Mammary epithelial cell (primary cell): ENCODE measurements around the gene SGIP1.

Source experiments
- CTCF ChIP-seq, 2 donors: IDR thresholded peaks in 1 of 2; conservative IDR thresholded peaks in 1 of 2; 2 replicates each; pipeline ENCODE4 v1.5.1; 2011 to 2012; ENCODE audit warnings: inconsistent platforms in 2 of 2, low read length in 2 of 2, mild to moderate bottlenecking in 2 of 2, control low read depth in 1 of 2, low read depth in 1 of 2; ENCODE audit not compliant: insufficient read depth in 1 of 2; ENCODE audit errors: extremely low read depth in 1 of 2
- EZH2 ChIP-seq: IDR thresholded peaks from 2 replicates; pipeline ENCODE4 v1.6.1; 2012; ENCODE audit warnings: low read length, inconsistent platforms, borderline replicate concordance

GRCh38 chr1:66678146-66678545, 144.2 kb downstream of the SGIP1 start:
- TF ChIP-seq CTCF (conservative IDR thresholded peaks at IDR 0.05 in 1 of 2, IDR thresholded peaks at IDR 0.05 in 1 of 2; ENCODE audit: extremely low read depth in 1 of 2, insufficient read depth in 1 of 2, low read depth in 1 of 2, low read length in 2 of 2) (no peak), EZH2 (no peak)
